LNCaP clone FGC (cell line): Measurements from ENCODE around the gene TGM4.

ENCODE experiments used
- DNase-seq: peaks from one replicate; pipeline ENCODE4 v3.0.0-alpha.2; 2011; ENCODE audit warnings: low read depth
- H3K4me3 ChIP-seq: 2 replicates; pipeline ENCODE4 v1.5.1; 2011; ENCODE audit warnings: mild to moderate bottlenecking, low read depth, low read length, control low read depth
- TF ChIP-seq, protein P1 (sequence below): IDR thresholded peaks from 2 replicates; pipeline ENCODE4 v1.5.1; 2012; ENCODE audit warnings: mild to moderate bottlenecking; ENCODE audit not compliant: control insufficient read depth, insufficient read depth; ENCODE audit errors: extremely low read depth

TGM4 gene

DNA sequence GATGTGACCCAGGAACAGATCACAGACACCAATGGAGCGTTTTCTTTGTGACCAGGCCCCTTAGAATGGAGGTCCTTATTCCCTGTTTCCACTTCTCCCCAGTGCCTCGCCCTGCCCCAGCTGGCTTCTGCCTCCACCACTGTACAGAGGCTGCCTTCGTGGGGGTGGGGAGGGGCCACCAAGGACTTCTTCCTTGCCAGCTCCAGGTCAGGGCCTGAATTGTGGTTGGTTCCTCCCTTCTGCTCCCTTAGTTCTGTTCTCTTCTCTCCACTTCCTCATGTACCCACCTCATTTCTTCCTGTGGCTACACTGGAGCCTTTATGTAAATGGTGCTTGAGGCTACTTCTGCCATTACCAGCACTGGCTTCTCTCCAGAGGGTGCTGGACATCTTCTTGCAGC, 16.4 kb downstream of the TGM4 start:
- no peak overlapping the region for H3K4me3 ChIP-seq
- TF ChIP-seq, protein P1, sequence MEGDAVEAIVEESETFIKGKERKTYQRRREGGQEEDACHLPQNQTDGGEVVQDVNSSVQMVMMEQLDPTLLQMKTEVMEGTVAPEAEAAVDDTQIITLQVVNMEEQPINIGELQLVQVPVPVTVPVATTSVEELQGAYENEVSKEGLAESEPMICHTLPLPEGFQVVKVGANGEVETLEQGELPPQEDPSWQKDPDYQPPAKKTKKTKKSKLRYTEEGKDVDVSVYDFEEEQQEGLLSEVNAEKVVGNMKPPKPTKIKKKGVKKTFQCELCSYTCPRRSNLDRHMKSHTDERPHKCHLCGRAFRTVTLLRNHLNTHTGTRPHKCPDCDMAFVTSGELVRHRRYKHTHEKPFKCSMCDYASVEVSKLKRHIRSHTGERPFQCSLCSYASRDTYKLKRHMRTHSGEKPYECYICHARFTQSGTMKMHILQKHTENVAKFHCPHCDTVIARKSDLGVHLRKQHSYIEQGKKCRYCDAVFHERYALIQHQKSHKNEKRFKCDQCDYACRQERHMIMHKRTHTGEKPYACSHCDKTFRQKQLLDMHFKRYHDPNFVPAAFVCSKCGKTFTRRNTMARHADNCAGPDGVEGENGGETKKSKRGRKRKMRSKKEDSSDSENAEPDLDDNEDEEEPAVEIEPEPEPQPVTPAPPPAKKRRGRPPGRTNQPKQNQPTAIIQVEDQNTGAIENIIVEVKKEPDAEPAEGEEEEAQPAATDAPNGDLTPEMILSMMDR, result no peak
- DNase-seq, result no peak

DNA sequence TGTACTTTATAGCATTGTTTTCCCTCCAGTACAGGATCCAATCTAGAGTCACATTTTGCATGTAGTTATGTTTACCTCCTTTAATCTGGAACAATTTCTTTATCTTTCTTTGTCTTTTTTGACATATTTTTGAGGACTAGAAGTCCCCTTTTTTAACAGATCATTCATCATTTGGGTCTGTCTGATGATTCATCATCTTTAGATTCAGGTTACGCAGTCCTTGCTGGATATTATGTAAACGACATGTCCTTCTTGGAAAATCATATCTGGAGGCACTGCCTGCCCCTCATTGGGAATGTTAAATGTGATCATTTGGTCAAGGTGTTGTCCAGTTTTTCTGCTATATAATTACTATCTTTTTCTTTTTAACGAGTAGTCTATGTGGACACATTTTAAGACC, 18.3 kb downstream of the TGM4 start:
- H3K4me3 ChIP-seq, result no peak overlapping the region
- TF ChIP-seq, protein P1, result no peak
- no peak for DNase-seq

- DNase-seq, result no peak
- H3K4me3 ChIP-seq, result no peak overlapping the region
- TF ChIP-seq, protein P1, result no peak
These were observed 18.7 kb downstream of the TGM4 start for GRCh38 chr3:44893097-44893496.

GRCh38 chr3:44894485-44894884, 20.1 kb downstream of the TGM4 start:
- TF ChIP-seq, protein P1, result no peak
- no peak overlapping the region for H3K4me3 ChIP-seq
- DNase-seq, result no peak

- H3K4me3 ChIP-seq, result no peak overlapping the region
- TF ChIP-seq, protein P1, result no peak
- DNase-seq, result no peak
These were observed 22.0 kb downstream of the TGM4 start for GRCh38 chr3:44896440-44896839.

DNA sequence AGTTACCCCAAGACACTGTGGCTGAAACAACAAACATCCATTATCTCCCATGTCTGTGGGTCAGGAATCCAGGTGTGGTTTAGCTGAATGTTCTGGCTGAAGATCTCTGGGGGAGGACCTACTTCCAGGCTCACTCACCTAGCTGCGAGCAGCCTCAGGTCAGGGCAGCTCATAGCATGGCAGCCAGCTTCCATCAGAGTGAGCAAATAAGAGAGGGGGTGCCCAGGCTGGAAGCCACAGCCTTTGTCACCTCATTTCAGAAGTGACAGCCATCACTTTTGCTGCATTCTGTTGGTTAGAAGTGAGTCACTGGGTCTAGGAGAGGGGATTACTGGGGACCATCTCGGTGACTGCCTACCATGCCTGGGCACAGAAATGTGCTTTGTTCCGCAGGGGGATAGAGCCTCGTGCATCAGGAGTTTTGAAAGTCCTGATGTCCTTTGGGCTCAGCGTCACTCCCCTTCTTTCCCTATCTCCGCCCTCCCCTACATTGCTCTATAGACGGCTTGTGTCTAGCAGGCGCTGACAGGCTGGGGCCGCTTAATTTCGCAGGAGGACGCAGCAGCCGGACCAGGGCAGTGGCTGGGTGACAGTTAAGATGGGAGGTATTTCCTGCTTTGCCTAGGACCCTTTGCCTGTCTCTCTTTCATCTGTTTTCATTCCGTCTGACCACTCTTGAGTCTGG, 25.4 kb downstream of the TGM4 start:
- DNase-seq, result no peak
- no peak overlapping the region for H3K4me3 ChIP-seq
- TF ChIP-seq, protein P1, result no peak

GRCh38 chr3:44902628-44903027, 28.2 kb downstream of the TGM4 start:
- TF ChIP-seq, protein P1, result no peak
- no peak for DNase-seq
- H3K4me3 ChIP-seq, result no peak overlapping the region
